Measurements from ENCODE around the gene GAN.

The GAN gene

DNA sequence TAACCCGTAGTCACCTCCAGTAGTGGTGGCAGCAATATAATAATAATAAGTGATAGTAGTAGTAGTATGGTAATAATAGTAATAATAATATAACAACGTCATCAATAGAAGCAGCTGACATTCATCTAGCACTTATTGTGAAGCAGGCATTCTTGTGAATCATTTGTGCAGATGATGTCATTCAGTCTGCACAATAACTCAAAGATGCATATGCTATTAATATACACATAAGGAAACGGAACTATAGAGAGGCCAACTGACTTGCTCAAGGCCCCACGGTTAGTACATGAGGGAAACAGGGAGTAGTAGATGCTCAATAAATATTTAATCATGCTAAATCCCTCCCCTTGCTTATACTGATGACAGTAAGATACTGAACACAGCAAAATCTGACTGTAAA is 35.4 kb upstream of the GAN start:
- Histone ChIP-seq H3K9ac (ENCODE audit: low read length) (no peak overlapping the region), H3K27me3 (ENCODE audit: control insufficient read depth, insufficient read depth, low read length) (no peaks in the 10 kb centered on the region), H3K4me3 (ENCODE audit: low read length) (no peak overlapping the region), H3K27ac (ENCODE audit: low read depth, low read length) (no peak overlapping the region), H3K4me1 (ENCODE audit: control insufficient read depth, insufficient read depth, low read length) (no peaks in the 10 kb centered on the region), H3K36me3 (ENCODE audit: control insufficient read depth, insufficient read depth, low read length) (no peaks in the 10 kb centered on the region)

DNA sequence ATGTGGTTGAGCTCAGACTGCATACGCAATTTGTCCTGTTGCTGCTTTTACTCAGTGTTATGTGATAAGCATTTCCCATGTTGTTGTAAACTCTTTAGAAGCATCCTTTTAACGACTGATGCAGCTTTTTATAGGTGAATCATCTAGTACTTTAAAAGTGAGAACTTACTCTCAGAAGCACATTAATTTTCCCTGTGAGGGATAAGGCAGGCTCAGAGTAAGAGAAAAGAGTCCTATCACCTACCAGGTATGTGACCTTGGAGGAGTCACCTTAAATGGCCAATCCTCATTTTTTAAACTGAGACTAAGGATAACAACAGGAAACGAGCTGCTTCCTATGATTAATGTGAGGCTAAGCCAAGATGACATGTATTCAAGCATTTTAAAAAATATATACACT is 34.4 kb upstream of the GAN start:
- H3K4me3 ChIP-seq (ENCODE audit: low read length) = no peak overlapping the region
- H3K9ac ChIP-seq (ENCODE audit: low read length) = no peak overlapping the region
- no peaks in the 10 kb centered on the region for H3K36me3 ChIP-seq (ENCODE audit: control insufficient read depth, insufficient read depth, low read length)
- no peak overlapping the region for H3K27ac ChIP-seq (ENCODE audit: low read depth, low read length)
- H3K27me3 ChIP-seq (ENCODE audit: control insufficient read depth, insufficient read depth, low read length) = no peaks in the 10 kb centered on the region
- H3K4me1 ChIP-seq (ENCODE audit: control insufficient read depth, insufficient read depth, low read length) = no peaks in the 10 kb centered on the region

DNA sequence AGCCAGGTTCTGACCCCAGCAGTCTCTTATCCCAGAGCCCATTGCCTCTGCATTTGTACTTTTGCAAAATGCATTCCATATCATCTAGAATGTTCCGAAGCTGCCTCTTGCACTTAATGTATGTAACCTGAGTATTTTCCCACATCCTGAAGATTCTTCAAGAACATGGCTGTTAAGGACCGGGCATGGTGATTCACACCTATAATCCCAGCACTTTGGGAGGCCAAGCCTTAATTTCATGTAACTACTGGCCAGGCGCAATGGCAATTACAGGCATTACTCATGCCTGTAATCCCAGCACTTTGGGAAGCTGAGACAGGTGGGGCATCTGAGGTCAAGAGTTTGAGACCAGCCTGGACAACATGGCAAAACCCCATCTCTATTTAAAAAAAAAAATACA is 31.7 kb upstream of the GAN start:
- no peaks in the 10 kb centered on the region for H3K4me1 ChIP-seq (ENCODE audit: control insufficient read depth, insufficient read depth, low read length)
- no peaks in the 10 kb centered on the region for H3K36me3 ChIP-seq (ENCODE audit: control insufficient read depth, insufficient read depth, low read length)
- H3K4me3 ChIP-seq (ENCODE audit: low read length) = no peak overlapping the region
- no peaks in the 10 kb centered on the region for H3K27me3 ChIP-seq (ENCODE audit: control insufficient read depth, insufficient read depth, low read length)
- no peak overlapping the region for H3K27ac ChIP-seq (ENCODE audit: low read depth, low read length)
- H3K9ac ChIP-seq (ENCODE audit: low read length) = no peak overlapping the region

DNA sequence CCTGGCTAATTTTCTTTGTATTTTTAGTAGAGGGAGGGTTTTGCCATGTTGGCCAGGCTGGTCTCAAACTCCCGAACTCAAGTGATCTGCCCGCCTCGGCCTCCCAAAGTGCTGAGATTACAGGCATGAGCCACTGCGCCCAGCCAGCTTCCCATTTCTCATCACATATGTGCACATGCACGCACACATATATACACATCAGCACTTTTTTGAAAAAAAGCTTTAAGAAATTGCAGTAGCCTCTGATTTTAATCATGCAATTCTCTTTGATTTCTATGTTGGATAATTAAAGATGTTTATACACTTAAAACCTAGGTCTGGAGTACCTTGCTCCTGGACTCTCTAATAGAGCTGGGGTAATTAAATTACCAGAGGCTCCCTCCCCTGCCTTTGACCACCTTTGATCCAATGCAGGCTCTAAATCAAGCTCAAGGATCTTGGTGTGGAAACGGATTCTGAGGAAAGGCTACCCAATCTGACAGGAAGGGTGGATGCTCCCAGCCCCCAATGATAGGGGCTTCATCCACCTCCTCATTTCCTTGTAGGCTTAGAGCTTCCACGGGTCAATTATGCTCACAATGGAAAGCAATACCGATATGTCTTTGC is 29.7 kb upstream of the GAN start:
- H3K4me1 ChIP-seq (ENCODE audit: control insufficient read depth, insufficient read depth, low read length) = no peaks in the 10 kb centered on the region
- H3K36me3 ChIP-seq (ENCODE audit: control insufficient read depth, insufficient read depth, low read length) = no peaks in the 10 kb centered on the region
- H3K27ac ChIP-seq (ENCODE audit: low read depth, low read length) = no peak overlapping the region
- no peak overlapping the region for H3K9ac ChIP-seq (ENCODE audit: low read length)
- no peak overlapping the region for H3K4me3 ChIP-seq (ENCODE audit: low read length)
- H3K27me3 ChIP-seq (ENCODE audit: control insufficient read depth, insufficient read depth, low read length) = no peaks in the 10 kb centered on the region

DNA sequence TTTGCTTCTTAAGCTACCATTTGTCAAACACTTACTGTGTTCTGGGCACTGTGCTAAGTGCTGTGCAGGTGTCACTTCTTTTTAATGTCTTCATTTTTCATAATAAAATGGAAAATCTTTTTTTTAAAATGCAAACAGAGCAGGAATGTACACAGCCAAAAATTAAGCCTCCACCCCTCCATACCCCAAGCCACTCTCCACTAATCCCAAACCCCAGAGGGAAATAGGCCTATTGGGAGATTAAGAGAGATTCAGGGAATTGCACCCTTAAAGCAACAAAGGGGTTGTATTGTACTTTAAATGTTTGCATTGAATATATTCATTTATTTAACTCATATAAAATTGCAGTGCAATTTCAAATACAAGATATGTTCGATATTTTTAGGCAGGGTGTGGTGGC is 28.6 kb upstream of the GAN start:
- H3K4me3 ChIP-seq (ENCODE audit: low read length) = no peak overlapping the region
- no peak overlapping the region for H3K9ac ChIP-seq (ENCODE audit: low read length)
- H3K27ac ChIP-seq (ENCODE audit: low read depth, low read length) = no peak overlapping the region
- no peaks in the 10 kb centered on the region for H3K36me3 ChIP-seq (ENCODE audit: control insufficient read depth, insufficient read depth, low read length)
- no peaks in the 10 kb centered on the region for H3K4me1 ChIP-seq (ENCODE audit: control insufficient read depth, insufficient read depth, low read length)
- H3K27me3 ChIP-seq (ENCODE audit: control insufficient read depth, insufficient read depth, low read length) = no peaks in the 10 kb centered on the region

DNA sequence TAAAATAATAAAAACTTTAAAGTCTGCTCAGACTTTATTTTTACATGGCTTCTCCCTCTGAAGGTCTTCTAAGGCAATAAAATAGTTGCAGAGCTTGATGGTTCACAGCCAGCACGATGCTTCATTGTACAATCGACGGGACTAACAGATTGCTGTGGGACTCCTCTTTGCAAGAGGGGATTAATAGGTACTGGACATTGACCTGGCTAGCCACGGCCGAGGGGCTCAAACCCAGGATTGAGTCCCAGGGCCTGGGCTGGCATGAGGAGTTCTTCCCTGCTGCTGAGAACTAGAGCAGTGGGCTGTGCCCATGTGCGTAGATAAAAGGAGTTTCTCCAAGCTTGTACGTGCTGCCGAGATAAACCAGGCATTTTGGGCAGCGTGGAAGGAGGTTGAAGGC is 23.6 kb upstream of the GAN start:
- no peaks in the 10 kb centered on the region for H3K36me3 ChIP-seq (ENCODE audit: control insufficient read depth, insufficient read depth, low read length)
- H3K27ac ChIP-seq (ENCODE audit: low read depth, low read length) = no peak overlapping the region
- H3K27me3 ChIP-seq (ENCODE audit: control insufficient read depth, insufficient read depth, low read length) = no peaks in the 10 kb centered on the region
- H3K9ac ChIP-seq (ENCODE audit: low read length) = no peak overlapping the region
- H3K4me3 ChIP-seq (ENCODE audit: low read length) = no peak overlapping the region
- H3K4me1 ChIP-seq (ENCODE audit: control insufficient read depth, insufficient read depth, low read length) = no peaks in the 10 kb centered on the region

DNA sequence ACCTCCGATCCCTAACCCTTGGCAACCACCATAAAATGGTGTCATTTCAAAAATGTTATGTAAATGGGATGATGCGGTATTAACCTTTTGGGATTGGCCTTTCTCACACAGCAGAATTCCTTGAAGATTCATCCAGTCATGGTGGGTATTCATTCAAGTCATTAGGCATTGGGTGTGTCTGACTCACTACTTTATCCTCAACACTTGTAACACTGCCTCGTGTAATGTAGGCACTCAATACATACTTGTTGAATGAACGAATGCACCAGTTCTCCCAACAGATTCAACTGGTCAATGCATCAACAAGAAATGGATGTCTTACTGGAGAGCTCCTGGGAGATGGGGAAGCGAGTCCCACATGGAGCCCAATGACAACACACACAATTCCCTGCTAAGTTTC is 21.8 kb upstream of the GAN start:
- Histone ChIP-seq H3K4me1 (ENCODE audit: control insufficient read depth, insufficient read depth, low read length) (no peaks in the 10 kb centered on the region), H3K27me3 (ENCODE audit: control insufficient read depth, insufficient read depth, low read length) (no peaks in the 10 kb centered on the region), H3K27ac (ENCODE audit: low read depth, low read length) (no peak overlapping the region), H3K36me3 (ENCODE audit: control insufficient read depth, insufficient read depth, low read length) (no peaks in the 10 kb centered on the region), H3K9ac (ENCODE audit: low read length) (no peak overlapping the region), H3K4me3 (ENCODE audit: low read length) (no peak overlapping the region)

DNA sequence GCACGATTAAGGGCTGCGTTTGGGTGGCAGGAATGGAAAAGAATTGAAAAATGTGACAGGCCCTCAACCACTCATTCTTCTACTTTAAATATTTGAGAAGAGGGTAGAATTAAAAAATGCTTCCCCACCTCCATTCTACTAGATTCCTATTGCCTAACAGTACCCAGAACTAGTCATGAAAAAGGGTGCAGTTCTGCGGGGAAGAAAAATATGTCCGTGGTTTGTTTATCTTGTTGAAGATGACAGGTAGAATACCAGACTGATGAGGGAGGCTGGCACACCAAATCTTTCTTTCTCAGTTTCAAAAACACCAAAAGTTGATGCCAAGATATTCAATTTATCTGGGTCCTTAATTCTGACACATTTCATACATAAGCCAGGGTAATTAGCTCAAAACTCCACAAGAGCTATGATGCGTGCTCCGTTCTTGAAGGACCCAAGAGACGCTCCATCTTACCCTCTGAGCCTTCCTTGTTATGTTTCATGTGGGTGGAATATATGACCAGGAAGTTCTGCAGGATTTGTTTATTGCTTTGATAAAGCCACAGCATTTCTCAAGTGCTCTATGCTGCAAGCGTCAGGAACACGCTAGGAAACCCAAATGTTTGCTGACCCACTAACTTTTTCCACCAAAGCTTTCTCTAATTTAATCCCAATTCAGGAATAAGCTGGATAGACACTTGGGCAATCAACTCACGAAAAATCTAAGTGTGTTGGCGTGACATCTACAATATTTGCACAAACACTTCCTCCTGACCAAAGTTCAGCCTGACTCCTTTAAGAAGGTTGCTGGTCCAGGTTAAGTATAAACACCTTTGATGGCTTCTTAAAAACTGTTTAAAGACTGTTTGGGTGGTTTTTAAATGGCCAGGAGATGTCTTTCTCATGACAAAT is 20.6 kb upstream of the GAN start:
- no peak overlapping the region for H3K9ac ChIP-seq (ENCODE audit: low read length)

DNA sequence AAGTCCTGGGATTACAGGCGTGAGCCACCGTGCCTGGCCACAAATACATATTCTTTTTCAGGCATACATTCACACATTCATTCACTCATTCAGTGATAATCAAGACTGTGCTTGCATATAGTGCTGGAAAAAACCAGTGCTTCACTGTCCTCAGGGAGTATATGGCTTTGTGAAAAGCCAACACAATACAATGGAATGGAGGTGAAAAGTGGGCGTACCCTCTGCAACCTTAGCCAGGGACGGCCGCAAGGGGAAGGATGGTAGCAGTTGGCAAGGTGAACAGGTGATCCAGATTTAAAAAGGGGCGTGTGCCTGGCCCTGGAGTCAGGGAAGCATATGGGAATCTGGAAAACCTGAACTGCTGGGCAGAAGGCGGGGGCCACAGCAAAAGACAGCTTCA is 18.1 kb upstream of the GAN start:
- Histone ChIP-seq H3K27ac (ENCODE audit: low read depth, low read length) (no peak overlapping the region), H3K27me3 (ENCODE audit: control insufficient read depth, insufficient read depth, low read length) (no peaks in the 10 kb centered on the region), H3K36me3 (ENCODE audit: control insufficient read depth, insufficient read depth, low read length) (no peaks in the 10 kb centered on the region), H3K9ac (ENCODE audit: low read length) (no peak overlapping the region), H3K4me1 (ENCODE audit: control insufficient read depth, insufficient read depth, low read length) (no peaks in the 10 kb centered on the region), H3K4me3 (ENCODE audit: low read length) (no peak overlapping the region)

More for the DNA sequence above, 20.6 kb upstream of the GAN start:
- no peaks in the 10 kb centered on the region for H3K4me1 ChIP-seq (ENCODE audit: control insufficient read depth, insufficient read depth, low read length)
- no peaks in the 10 kb centered on the region for H3K27me3 ChIP-seq (ENCODE audit: control insufficient read depth, insufficient read depth, low read length)
- no peak overlapping the region for H3K4me3 ChIP-seq (ENCODE audit: low read length)
- H3K27ac ChIP-seq (ENCODE audit: low read depth, low read length) = no peak overlapping the region
- H3K36me3 ChIP-seq (ENCODE audit: control insufficient read depth, insufficient read depth, low read length) = no peaks in the 10 kb centered on the region

DNA sequence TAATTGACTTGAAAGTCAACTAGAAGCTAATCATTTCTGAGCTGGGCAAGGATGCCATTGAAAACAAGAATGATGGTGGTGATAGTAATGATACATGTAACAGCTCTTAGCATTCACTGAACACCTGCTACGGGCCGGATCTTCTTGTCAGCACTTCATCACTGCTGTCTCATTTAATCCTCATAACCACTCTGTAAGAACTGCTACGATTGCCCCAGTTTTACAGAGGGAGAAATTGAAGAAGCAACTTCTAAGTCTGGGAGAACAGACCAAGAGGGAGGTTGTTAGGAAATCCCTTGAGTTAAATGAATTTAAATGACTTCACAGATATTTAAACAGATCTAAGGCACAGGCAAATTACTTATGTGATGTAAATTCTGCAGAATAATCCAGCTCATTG is 7.0 kb upstream of the GAN start:
- H3K36me3 ChIP-seq (ENCODE audit: control insufficient read depth, insufficient read depth, low read length) = no peaks in the 10 kb centered on the region
- H3K4me3 ChIP-seq (ENCODE audit: low read length) = no peak overlapping the region
- no peak overlapping the region for H3K9ac ChIP-seq (ENCODE audit: low read length)
- H3K4me1 ChIP-seq (ENCODE audit: control insufficient read depth, insufficient read depth, low read length) = no peaks in the 10 kb centered on the region
- H3K27ac ChIP-seq (ENCODE audit: low read depth, low read length) = no peak overlapping the region
- H3K27me3 ChIP-seq (ENCODE audit: control insufficient read depth, insufficient read depth, low read length) = no peaks in the 10 kb centered on the region

DNA sequence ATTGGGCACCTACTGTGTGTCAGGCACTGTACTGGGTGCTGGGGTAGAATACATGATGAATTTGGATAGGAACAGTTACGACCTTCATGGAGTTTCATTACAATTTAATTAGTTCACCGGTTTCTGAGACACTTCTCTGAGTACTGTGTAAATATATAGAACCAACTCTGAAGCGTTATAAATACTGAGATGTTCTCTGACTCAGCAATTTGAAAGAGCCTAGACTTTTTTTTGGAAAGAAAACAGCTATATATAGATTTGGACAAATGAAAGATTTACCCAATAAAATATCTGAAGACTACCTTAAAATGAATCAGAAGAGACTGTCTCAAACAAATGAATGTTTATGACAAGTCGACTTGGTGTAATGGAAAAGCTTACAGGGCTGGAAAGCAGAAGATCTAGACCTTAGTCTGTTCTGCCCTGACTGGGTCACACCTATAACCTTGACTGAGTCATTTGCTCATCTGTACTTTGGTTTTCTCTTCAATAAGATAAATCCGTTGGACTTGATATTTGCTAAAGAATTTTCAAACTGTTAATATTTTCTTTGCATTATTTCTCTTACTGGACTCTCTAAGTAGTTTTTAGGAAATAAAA is 4.6 kb upstream of the GAN start:
- H3K27me3 ChIP-seq (ENCODE audit: control insufficient read depth, insufficient read depth, low read length) = no peaks in the 10 kb centered on the region
- H3K9ac ChIP-seq (ENCODE audit: low read length) = no peak overlapping the region
- no peak overlapping the region for H3K4me3 ChIP-seq (ENCODE audit: low read length)
- no peak overlapping the region for H3K27ac ChIP-seq (ENCODE audit: low read depth, low read length)
- peaks cover 6% of the 10 kb centered on the region for H3K4me1 ChIP-seq (ENCODE audit: control insufficient read depth, insufficient read depth, low read length)
- H3K36me3 ChIP-seq (ENCODE audit: control insufficient read depth, insufficient read depth, low read length) = no peaks in the 10 kb centered on the region

DNA sequence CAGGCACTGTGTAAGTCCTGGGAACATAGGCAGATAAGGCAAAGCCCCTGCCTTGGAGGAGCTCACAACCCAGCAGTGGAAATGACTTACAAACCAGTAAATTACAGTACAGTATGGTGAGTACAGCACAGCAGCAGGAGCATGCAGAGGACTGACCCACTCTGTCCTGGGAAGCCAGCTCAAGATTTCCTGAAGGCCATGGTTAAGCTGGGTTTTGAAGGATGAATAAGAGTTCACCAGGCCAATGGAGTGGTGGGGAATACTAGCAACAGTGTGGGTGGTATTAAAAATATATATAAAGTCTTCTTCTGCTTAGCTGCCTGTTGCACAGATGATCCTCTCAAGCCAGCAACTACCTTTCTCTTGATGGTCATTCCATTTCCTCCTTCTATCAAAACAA is 3.0 kb upstream of the GAN start:
- H3K36me3 ChIP-seq (ENCODE audit: control insufficient read depth, insufficient read depth, low read length) = no peaks in the 10 kb centered on the region
- H3K27ac ChIP-seq (ENCODE audit: low read depth, low read length) = no peak overlapping the region
- H3K4me1 ChIP-seq (ENCODE audit: control insufficient read depth, insufficient read depth, low read length) = peaks cover 6% of the 10 kb centered on the region
- no peaks in the 10 kb centered on the region for H3K27me3 ChIP-seq (ENCODE audit: control insufficient read depth, insufficient read depth, low read length)
- no peak overlapping the region for H3K4me3 ChIP-seq (ENCODE audit: low read length)
- no peak overlapping the region for H3K9ac ChIP-seq (ENCODE audit: low read length)
